Endothelial cell of umbilical vein (primary cell): ENCODE measurements around the gene BAAT. TPM values are rescaled to one million over a fixed set of nuclear protein-coding genes. Genes with fewer than 3 reads are reported as not detected.

Source experiments
- BruUV-seq: library from RNA; stranded (reverse); fragments of 400-500 nt; replicated peaks from 2 replicates; lab custom pipeline; 2021; lab: Mats Ljungman, UMichigan
- CTCF ChIA-PET: fragments of 300-600, 350-600 bp; sonication (Branson Sonifier 250); formaldehyde crosslinking; loops from one replicate; lab custom pipeline; 2021; ENCODE audit warnings: antibody characterized with exemption, inconsistent platforms; lab: Charles Lee
- POLR2A ChIA-PET: fragments of 300-600, 350-600 bp; sonication (Branson Sonifier 250); formaldehyde crosslinking; loops from one replicate; lab custom pipeline; 2021; ENCODE audit warnings: antibody characterized with exemption, inconsistent platforms; lab: Charles Lee
- DNase-seq: peaks from one replicate; pipeline ENCODE4 v3.0.0-alpha.2; 2011; ENCODE audit warnings: low read depth, low spot score
- FAIRE-seq: peaks from 2 replicates; lab custom pipeline; 2011; peaks lifted over from hg19 to GRCh38; lab: Jason Lieb, UNC
- H2AFZ ChIP-seq: 2 replicates; pipeline ENCODE4 v1.6.0; 2012; ENCODE audit warnings: low read depth, low read length, control low read depth, inconsistent platforms
- H3K27ac ChIP-seq: 2 replicates; pipeline ENCODE4 v1.5.1; 2011; ENCODE audit warnings: low read depth, mild to moderate bottlenecking, control low read depth, low read length, moderate library complexity; ENCODE audit not compliant: insufficient read depth
- H3K27me3 ChIP-seq, 2 experiments: 2 replicates each; pipeline versions ENCODE4 v1.6.0 to v1.6.1; 2011; ENCODE audit warnings: low read length in 2 of 2, mixed read lengths in 1 of 2; ENCODE audit not compliant: control insufficient read depth in 2 of 2, insufficient read depth in 2 of 2
- H3K36me3 ChIP-seq, 2 experiments: 2 replicates in 1 of 2; 3 replicates in 1 of 2; pipeline ENCODE4 v1.5.1; 2011; ENCODE audit warnings: low read length in 2 of 2, mild to moderate bottlenecking in 1 of 2, moderate library complexity in 1 of 2; ENCODE audit not compliant: control insufficient read depth in 2 of 2, insufficient read depth in 2 of 2; ENCODE audit errors: extremely low read depth in 1 of 2
- H3K4me1 ChIP-seq: 3 replicates; pipeline ENCODE4 v1.5.1; 2011; ENCODE audit warnings: mild to moderate bottlenecking, low read length; ENCODE audit not compliant: control insufficient read depth, insufficient read depth; ENCODE audit errors: extremely low read depth
- H3K4me2 ChIP-seq: 2 replicates; pipeline ENCODE4 v1.6.1; 2011; ENCODE audit warnings: low read length, control low read depth, mixed read lengths; ENCODE audit not compliant: insufficient read depth
- H3K4me3 ChIP-seq, 3 experiments: fragments of 200-600 bp in 1 of 3; sonication (generic), shearing (Covaris generic) in 1 of 3; replicated peaks in 1 of 3; 2 replicates each; pipeline ENCODE4 v1.5.1; 2011 to 2016; ENCODE audit warnings: control low read depth in 3 of 3, low read length in 3 of 3, mild to moderate bottlenecking in 2 of 3, inconsistent platforms in 1 of 3, low read depth in 1 of 3, moderate library complexity in 1 of 3; ENCODE audit not compliant: insufficient read depth in 1 of 3
- H3K79me2 ChIP-seq: 2 replicates; pipeline ENCODE4 v1.6.0; 2012; ENCODE audit warnings: low read length, inconsistent platforms; ENCODE audit not compliant: control insufficient read depth, insufficient read depth
- H3K9ac ChIP-seq: replicated peaks from 2 replicates; pipeline ENCODE3; 2011; ENCODE audit warnings: low read length, control low read depth; ENCODE audit not compliant: insufficient read depth; ENCODE audit errors: extremely low read depth
- H3K9me1 ChIP-seq: replicated peaks from 3 replicates; pipeline ENCODE4 v1.6.0; 2011; ENCODE audit warnings: mild to moderate bottlenecking, low read length; ENCODE audit not compliant: control insufficient read depth, insufficient read depth; ENCODE audit errors: extremely low read depth
- H3K9me3 ChIP-seq: replicated peaks from 2 replicates; pipeline ENCODE4 v1.5.1; 2012; ENCODE audit warnings: low read length, inconsistent platforms; ENCODE audit not compliant: control insufficient read depth, insufficient read depth
- H4K20me1 ChIP-seq: replicated peaks from 2 replicates; pipeline ENCODE3; 2011; ENCODE audit warnings: mild to moderate bottlenecking, low read length; ENCODE audit not compliant: control insufficient read depth, insufficient read depth; ENCODE audit errors: extremely low read depth
- EZH2 ChIP-seq: IDR thresholded peaks from 2 replicates; pipeline ENCODE4 v1.6.1; 2012; ENCODE audit warnings: borderline replicate concordance, low read depth, mild to moderate bottlenecking, moderate library complexity, low read length, inconsistent platforms; ENCODE audit not compliant: severe bottlenecking
- FOS ChIP-seq: IDR thresholded peaks from 2 replicates; pipeline ENCODE4 v1.6.1; 2011; ENCODE audit warnings: mild to moderate bottlenecking, low read length, moderate library complexity, borderline replicate concordance; ENCODE audit not compliant: insufficient read depth
- GATA2 ChIP-seq: IDR thresholded peaks from 2 replicates; pipeline ENCODE4 v1.7.0; 2011; ENCODE audit warnings: low read depth, mild to moderate bottlenecking, moderate library complexity, mixed read lengths, low read length; ENCODE audit not compliant: insufficient read length, insufficient read depth
- JUN ChIP-seq: IDR thresholded peaks from 2 replicates; pipeline ENCODE4 v1.6.1; 2011; ENCODE audit warnings: borderline replicate concordance, low read depth; ENCODE audit not compliant: insufficient read length, insufficient read depth
- MYC ChIP-seq: IDR thresholded peaks from one replicate; pipeline ENCODE4 v1.6.1; 2011; ENCODE audit warnings: mild to moderate bottlenecking, low read depth, low read length
- POLR2A ChIP-seq: IDR thresholded peaks from 2 replicates; pipeline ENCODE4 v1.6.1; 2012; ENCODE audit warnings: low read depth, mild to moderate bottlenecking, control low read depth, low read length
- POLR2AphosphoS5 ChIP-seq: IDR thresholded peaks from 2 replicates; pipeline ENCODE4 v1.6.1; 2012; ENCODE audit warnings: low read depth, mild to moderate bottlenecking, control low read depth, low read length, moderate library complexity; ENCODE audit not compliant: insufficient read depth
- dilution Hi-C: fragments of 300-500 bp; cut with MboI; formaldehyde crosslinking; loops from one replicate; pipeline ENCODE4 v1.15.0; 2019; ENCODE audit warnings: low sequenced_read_pairs; ENCODE audit not compliant: extremely low pct_ligation_motif_present
- intact Hi-C: fragments of 100-400 bp; cut with micrococcal nuclease; formaldehyde crosslinking; loops from one replicate; pipeline ENCODE4 v1.10.0; 2022
- polyA plus RNA-seq, 4 experiments: library from polyadenylated mRNA; depleted of rRNA in 3 of 4; stranded (reverse) in 3 of 4; unstranded in 1 of 4; fragments of >200 nt; gene quantifications; 2 replicates each; pipeline versions ENCODE4 v1.2.1 to v1.2.3, GENCODE V29; 2011 to 2012; ENCODE audit warnings: missing spikeins in 1 of 4
- total RNA-seq: library from RNA; stranded (reverse); gene quantifications from 2 replicates; pipeline ENCODE4 v1.2.3, GENCODE V29; 2021
- TF ChIP-seq, protein P1 (sequence below), 2 donors: IDR thresholded peaks; 1 replicate in 1 of 2; 2 replicates in 1 of 2; pipeline ENCODE4 v1.5.1; 2011; ENCODE audit warnings: low read length in 2 of 2, mild to moderate bottlenecking in 2 of 2, moderate library complexity in 2 of 2, control low read depth in 1 of 2, inconsistent platforms in 1 of 2, low read depth in 1 of 2; ENCODE audit not compliant: insufficient read depth in 1 of 2; ENCODE audit errors: extremely low read depth in 1 of 2
- TF ChIP-seq, protein P2 (sequence below): IDR thresholded peaks from 2 replicates; pipeline ENCODE4 v1.6.1; 2011; ENCODE audit not compliant: insufficient read depth, insufficient read length

BAAT gene
- total and polyA plus RNA-seq, 2 donors (not counting 3 experiments of a cell fraction or from before 2014, with no cell fraction given) = 0.01 TPM; not detected in 1

DNA sequence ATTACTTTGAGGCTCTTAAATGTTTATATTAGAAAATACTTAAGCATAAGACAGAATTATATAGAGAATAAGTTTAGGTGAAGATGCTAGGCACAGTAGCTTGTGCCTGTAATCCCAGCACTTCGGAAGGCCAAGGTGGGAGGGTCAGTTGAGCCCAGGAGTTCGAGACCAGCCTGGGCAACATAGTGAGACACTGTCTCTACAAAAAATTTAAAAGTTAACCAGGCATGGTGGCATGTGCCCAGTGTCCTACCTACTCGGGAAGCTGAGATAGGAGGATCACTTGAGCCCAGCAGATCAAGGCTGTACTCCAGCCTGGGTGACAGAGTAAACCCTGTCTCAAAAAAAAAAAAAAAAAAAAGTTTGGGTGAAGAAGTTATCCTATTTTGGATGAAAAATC is 61.7 kb downstream of the BAAT start:
- H3K9ac ChIP-seq = no peak overlapping the region
- H3K9me3 ChIP-seq = no peaks in the 10 kb centered on the region
- H3K27ac ChIP-seq = no peak overlapping the region
- no peak overlapping the region for H3K4me3 ChIP-seq
- no peak overlapping the region for H3K4me2 ChIP-seq
- ChIA-PET CTCF (interaction anchor here (1.9 kb wide), 1 partner anchor 11 kb away, joined by 8 read pairs; no protein-coding TSS in a partner anchor), POLR2A (no interaction called here)
- FAIRE-seq = no peak
- H4K20me1 ChIP-seq = no peaks in the 10 kb centered on the region
- dilution Hi-C loops (no loop called here), intact Hi-C loops (no loop called here)
- no peaks in the 10 kb centered on the region for H3K9me1 ChIP-seq
- no peaks in the 10 kb centered on the region for H3K27me3 ChIP-seq
- no peak for DNase-seq
- no peaks in the 10 kb centered on the region for H3K4me1 ChIP-seq
- no peak overlapping the region for H2AFZ ChIP-seq
- no peaks in the 10 kb centered on the region for H3K79me2 ChIP-seq
- H3K36me3 ChIP-seq = no peaks in the 10 kb centered on the region
- no TSS peak for BruUV-seq
- TF ChIP-seq JUN (no peak), EZH2 (no peak), POLR2AphosphoS5 (no peak), GATA2 (no peak), FOS (no peak), MYC (no peak), POLR2A (no peak)
- TF ChIP-seq, protein P1, sequence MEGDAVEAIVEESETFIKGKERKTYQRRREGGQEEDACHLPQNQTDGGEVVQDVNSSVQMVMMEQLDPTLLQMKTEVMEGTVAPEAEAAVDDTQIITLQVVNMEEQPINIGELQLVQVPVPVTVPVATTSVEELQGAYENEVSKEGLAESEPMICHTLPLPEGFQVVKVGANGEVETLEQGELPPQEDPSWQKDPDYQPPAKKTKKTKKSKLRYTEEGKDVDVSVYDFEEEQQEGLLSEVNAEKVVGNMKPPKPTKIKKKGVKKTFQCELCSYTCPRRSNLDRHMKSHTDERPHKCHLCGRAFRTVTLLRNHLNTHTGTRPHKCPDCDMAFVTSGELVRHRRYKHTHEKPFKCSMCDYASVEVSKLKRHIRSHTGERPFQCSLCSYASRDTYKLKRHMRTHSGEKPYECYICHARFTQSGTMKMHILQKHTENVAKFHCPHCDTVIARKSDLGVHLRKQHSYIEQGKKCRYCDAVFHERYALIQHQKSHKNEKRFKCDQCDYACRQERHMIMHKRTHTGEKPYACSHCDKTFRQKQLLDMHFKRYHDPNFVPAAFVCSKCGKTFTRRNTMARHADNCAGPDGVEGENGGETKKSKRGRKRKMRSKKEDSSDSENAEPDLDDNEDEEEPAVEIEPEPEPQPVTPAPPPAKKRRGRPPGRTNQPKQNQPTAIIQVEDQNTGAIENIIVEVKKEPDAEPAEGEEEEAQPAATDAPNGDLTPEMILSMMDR (IDR thresholded peaks at IDR 0.05; ENCODE audit: extremely low read depth in 1 of 2, insufficient read depth in 1 of 2, low read depth in 1 of 2, low read length in 2 of 2) = no peak
- TF ChIP-seq, protein P2, sequence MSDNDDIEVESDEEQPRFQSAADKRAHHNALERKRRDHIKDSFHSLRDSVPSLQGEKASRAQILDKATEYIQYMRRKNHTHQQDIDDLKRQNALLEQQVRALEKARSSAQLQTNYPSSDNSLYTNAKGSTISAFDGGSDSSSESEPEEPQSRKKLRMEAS = no peak
